ENCODE data around the gene SGCD.

Gene SGCD

GRCh38 chr5:156523607-156524006 lies 196.6 kb downstream of the SGCD start:
- DNase-seq: no peak

GRCh38 chr5:156526081-156526925 lies 199.3 kb downstream of the SGCD start:
- DNase-seq: no peak

- no peak for DNase-seq
These were observed 200.6 kb downstream of the SGCD start for GRCh38 chr5:156527611-156528010.

- no peak for DNase-seq
These were observed 201.7 kb downstream of the SGCD start for GRCh38 chr5:156528673-156529072.

- no peak for DNase-seq
These were observed 202.9 kb downstream of the SGCD start for GRCh38 chr5:156529892-156530291.

GRCh38 chr5:156531199-156531598 lies 204.2 kb downstream of the SGCD start:
- DNase-seq: no peak

- no peak for DNase-seq
These were observed 206.0 kb downstream of the SGCD start for GRCh38 chr5:156532921-156533320.

GRCh38 chr5:156534085-156534484 lies 207.1 kb downstream of the SGCD start:
- DNase-seq: no peak

- DNase-seq: no peak
These were observed 208.0 kb downstream of the SGCD start for GRCh38 chr5:156534906-156535485.

- DNase-seq: no peak
These were observed 213.5 kb downstream of the SGCD start for GRCh38 chr5:156540491-156540890.

GRCh38 chr5:156541582-156541981 lies 214.6 kb downstream of the SGCD start:
- no peak for DNase-seq

- no peak for DNase-seq
These were observed 216.6 kb downstream of the SGCD start for GRCh38 chr5:156543348-156544145.

GRCh38 chr5:156552855-156553358 lies 225.9 kb downstream of the SGCD start:
- no peak for DNase-seq

GRCh38 chr5:156556666-156557406 lies 229.9 kb downstream of the SGCD start:
- DNase-seq: no peak

- no peak for DNase-seq
These were observed 233.0 kb downstream of the SGCD start for GRCh38 chr5:156560002-156560401.

GRCh38 chr5:156561651-156562050 lies 234.7 kb downstream of the SGCD start:
- DNase-seq: no peak

- no peak for DNase-seq
These were observed 243.7 kb downstream of the SGCD start for GRCh38 chr5:156570615-156571014.

GRCh38 chr5:156581725-156582124 lies 254.8 kb downstream of the SGCD start:
- DNase-seq: no peak

GRCh38 chr5:156582193-156582598 lies 255.2 kb downstream of the SGCD start:
- DNase-seq: no peak

GRCh38 chr5:156584871-156585270 lies 257.9 kb downstream of the SGCD start:
- DNase-seq: no peak

GRCh38 chr5:156585999-156586398 lies 259.0 kb downstream of the SGCD start:
- DNase-seq: no peak

- DNase-seq: no peak
These were observed 260.0 kb downstream of the SGCD start for GRCh38 chr5:156587012-156587411.

- DNase-seq: no peak
These were observed 261.3 kb downstream of the SGCD start for GRCh38 chr5:156588306-156588705.

All from stimulated activated CD4-positive, alpha-beta T cell treated with anti-CD3 and anti-CD28 coated beads, Interleukin-4, amount 100 ng/mL, for 1 hour (primary cell).